IMR-90 (cell line): ENCODE data around the gene ATOH8. TPM values are rescaled to one million over a fixed set of nuclear protein-coding genes. Genes with fewer than 3 reads are reported as not detected.

Experiments used
- ATAC-seq: fragments of 200-7000 bp; cut with Tn5 transposase; 2 replicates; pipeline ENCODE4 v1.9.1; 2020; ENCODE audit warnings: low read depth, mild to moderate bottlenecking, moderate library complexity
- BruUV-seq: library from RNA; stranded (reverse); fragments of 400-500 nt; replicated peaks from 2 replicates; lab custom pipeline; 2021; lab: Mats Ljungman, UMichigan
- CTCF ChIA-PET: fragments of 300-600 bp; formaldehyde crosslinking; extraction: SDS; loops from one replicate; lab custom pipeline; 2021; ENCODE audit warnings: antibody characterized with exemption; lab: Yijun Ruan, JAX
- POLR2A ChIA-PET: fragments of 300-600 bp; sonication (Branson Sonifier 250); formaldehyde crosslinking; loops from one replicate; lab custom pipeline; 2022; ENCODE audit warnings: antibody characterized with exemption; ENCODE audit not compliant: unreplicated experiment; lab: Charles Lee
- DNase-seq: peaks from one replicate; pipeline ENCODE4 v3.0.0; 2013
- H2AFZ ChIP-seq: replicated peaks from 2 replicates; pipeline ENCODE3; 2013; ENCODE audit warnings: low read length, mild to moderate bottlenecking; ENCODE audit not compliant: poor library complexity
- H2AK5ac ChIP-seq: 2 replicates; pipeline ENCODE4 v1.6.1; 2013; ENCODE audit warnings: low read depth, low read length, inconsistent platforms
- H2AK9ac ChIP-seq: replicated peaks from 2 replicates; pipeline ENCODE3; 2013; ENCODE audit warnings: mild to moderate bottlenecking, low read depth, low read length, moderate library complexity; ENCODE audit not compliant: poor library complexity
- H2BK120ac ChIP-seq: 2 replicates; pipeline ENCODE4 v1.6.1; 2013; ENCODE audit warnings: low read depth, low read length, inconsistent platforms
- H2BK15ac ChIP-seq: 3 replicates; pipeline ENCODE4 v1.6.1; 2013; ENCODE audit warnings: low read depth, low read length, inconsistent platforms
- H2BK20ac ChIP-seq: 2 replicates; pipeline ENCODE4 v1.6.1; 2013; ENCODE audit warnings: low read depth, mild to moderate bottlenecking, inconsistent platforms, low read length, moderate library complexity
- H2BK5ac ChIP-seq: 2 replicates; pipeline ENCODE4 v1.6.1; 2013; ENCODE audit warnings: mild to moderate bottlenecking, low read depth, low read length, inconsistent platforms; ENCODE audit not compliant: poor library complexity, severe bottlenecking
- H3K14ac ChIP-seq: replicated peaks from 2 replicates; pipeline ENCODE4 v1.6.1; 2013; ENCODE audit warnings: low read depth, low read length, inconsistent platforms
- H3K18ac ChIP-seq: 2 replicates; pipeline ENCODE4 v1.6.1; 2013; ENCODE audit warnings: low read depth, low read length, control low read depth
- H3K23ac ChIP-seq: 2 replicates; pipeline ENCODE4 v1.6.1; 2013; ENCODE audit warnings: low read depth, low read length, inconsistent platforms
- H3K27ac ChIP-seq: 2 replicates; pipeline ENCODE4 v1.5.1; 2013; ENCODE audit warnings: mild to moderate bottlenecking, control low read depth, low read length; ENCODE audit not compliant: insufficient read depth
- H3K27me3 ChIP-seq: 2 replicates; pipeline ENCODE4 v1.6.1; 2013; ENCODE audit warnings: low read length; ENCODE audit not compliant: control insufficient read depth, insufficient read depth
- H3K36me3 ChIP-seq: 2 replicates; pipeline ENCODE4 v1.6.1; 2013; ENCODE audit warnings: low read length, mixed read lengths; ENCODE audit not compliant: control insufficient read depth, insufficient read depth
- H3K4ac ChIP-seq: 2 replicates; pipeline ENCODE4 v1.6.1; 2013; ENCODE audit warnings: low read depth, low read length, inconsistent platforms
- H3K4me1 ChIP-seq: 2 replicates; pipeline ENCODE4 v1.6.1; 2013; ENCODE audit warnings: low read length, mixed read lengths; ENCODE audit not compliant: control insufficient read depth, insufficient read depth
- H3K4me2 ChIP-seq: 2 replicates; pipeline ENCODE4 v1.6.1; 2013; ENCODE audit warnings: low read depth, mild to moderate bottlenecking, control low read depth, low read length, moderate library complexity
- H3K4me3 ChIP-seq: 2 replicates; pipeline ENCODE4 v1.5.1; 2013; ENCODE audit warnings: low read depth, mild to moderate bottlenecking, control low read depth, low read length, moderate library complexity; ENCODE audit not compliant: insufficient read depth
- H3K56ac ChIP-seq: 2 replicates; pipeline ENCODE4 v1.6.1; 2013; ENCODE audit warnings: low read length, inconsistent platforms; ENCODE audit not compliant: insufficient read depth; ENCODE audit errors: extremely low read depth
- H3K79me1 ChIP-seq, 2 experiments: 2 replicates each; pipeline ENCODE4 v1.6.1; 2013; ENCODE audit warnings: low read length in 2 of 2, inconsistent platforms in 1 of 2, low read depth in 1 of 2
- H3K9ac ChIP-seq: 2 replicates; pipeline ENCODE4 v1.6.1; 2013; ENCODE audit warnings: low read depth, low read length, control low read depth
- H3K9me1 ChIP-seq: 2 replicates; pipeline ENCODE4 v1.6.1; 2013; ENCODE audit warnings: low read length, inconsistent platforms; ENCODE audit not compliant: insufficient read depth
- H3K9me3 ChIP-seq: 2 replicates; pipeline ENCODE4 v1.6.1; 2013; ENCODE audit warnings: low read length; ENCODE audit not compliant: control insufficient read depth, insufficient read depth
- H4K20me1 ChIP-seq: 2 replicates; pipeline ENCODE4 v1.6.1; 2013; ENCODE audit warnings: low read length, inconsistent platforms; ENCODE audit not compliant: insufficient read depth
- H4K5ac ChIP-seq: 2 replicates; pipeline ENCODE4 v1.6.1; 2013; ENCODE audit warnings: mild to moderate bottlenecking, low read depth, low read length, control low read depth
- H4K8ac ChIP-seq, 2 experiments: 2 replicates each; pipeline ENCODE4 v1.6.1; 2013; ENCODE audit warnings: low read depth in 2 of 2, low read length in 2 of 2, control low read depth in 1 of 2, inconsistent platforms in 1 of 2
- H4K91ac ChIP-seq: 2 replicates; pipeline ENCODE4 v1.6.1; 2013; ENCODE audit warnings: low read depth, low read length, inconsistent platforms; ENCODE audit not compliant: insufficient read depth
- BHLHE40 ChIP-seq: fragments of 150-350 bp; IDR thresholded peaks from 2 replicates; pipeline ENCODE4 v1.6.1; 2016; ENCODE audit warnings: mild to moderate bottlenecking, low read depth, low read length
- CEBPB ChIP-seq: IDR thresholded peaks from 2 replicates; pipeline ENCODE4 v1.6.1; 2012; ENCODE audit warnings: low read depth, low read length, improper control_type of control experiment
- FOS ChIP-seq: fragments of 150-350 bp; IDR thresholded peaks from 2 replicates; pipeline ENCODE4 v1.6.1; 2016; ENCODE audit warnings: low read depth, low read length
- MAZ ChIP-seq: IDR thresholded peaks from 2 replicates; pipeline ENCODE4 v1.6.1; 2012; ENCODE audit warnings: low read depth, mild to moderate bottlenecking, low read length, improper control_type of control experiment, moderate library complexity, borderline replicate concordance
- RCOR1 ChIP-seq: IDR thresholded peaks from 2 replicates; pipeline ENCODE4 v1.6.1; 2012; ENCODE audit warnings: mild to moderate bottlenecking, low read length, improper control_type of control experiment; ENCODE audit not compliant: insufficient replicate concordance
- RFX5 ChIP-seq: IDR thresholded peaks from 2 replicates; pipeline ENCODE4 v1.8.0; 2012; ENCODE audit warnings: low read depth, mild to moderate bottlenecking, low read length, moderate library complexity
- SMC3 ChIP-seq: fragments of 150-350 bp; IDR thresholded peaks from 2 replicates; pipeline ENCODE4 v1.6.1; 2016; ENCODE audit warnings: low read depth, mild to moderate bottlenecking, antibody characterized with exemption, low read length, moderate library complexity
- WGBS, 2 experiments: methylation state at CpG; one replicate each; pipeline versions ENCODE4 v1.1.5 to v1.1.7; 2013; ENCODE audit warnings: missing lambda C conversion rate in 2 of 2; ENCODE audit not compliant: insufficient read length in 1 of 2; ENCODE audit errors: extremely low coverage in 2 of 2; 5-methylcytosine and 5-hydroxymethylcytosine counted together
- dilution Hi-C: fragments of 300-500 bp; cut with HindIII; formaldehyde crosslinking; loops from one replicate; pipeline ENCODE4 v1.14.3; 2018; ENCODE audit warnings: low sequenced_read_pairs; ENCODE audit not compliant: unreplicated experiment
- in situ Hi-C: fragments of 300-500 bp; cut with MboI; formaldehyde crosslinking; loops from 3 replicates; pipeline ENCODE4 v1.14.3; 2019; ENCODE audit warnings: low sequenced_read_pairs, inconsistent platforms, mixed read lengths
- intact Hi-C: fragments of 100-400 bp; cut with micrococcal nuclease; formaldehyde crosslinking; loops from 2 replicates; pipeline ENCODE4 v1.10.0; 2022
- polyA plus RNA-seq, 3 experiments: library from polyadenylated mRNA; depleted of rRNA; stranded (reverse); fragments of >200 nt; gene quantifications; 2 replicates each; pipeline ENCODE4 v1.2.3, GENCODE V29; 2012; ENCODE audit warnings: low replicate concordance in 1 of 3
- total RNA-seq: library from RNA; depleted of rRNA; stranded (reverse); fragments of >200 nt; gene quantifications from 2 replicates; pipeline ENCODE4 v1.2.3, GENCODE V29; 2012
- TF ChIP-seq, protein P1 (sequence below): conservative IDR thresholded peaks from 2 replicates; pipeline ENCODE4 v1.5.1; 2012; ENCODE audit warnings: mild to moderate bottlenecking, low read depth, low read length, improper control_type of control experiment

ATOH8 gene
- total and polyA plus RNA-seq, 2 of the 4 experiments (the other 2 are of a cell fraction) = 7.9 to 9.0 TPM

DNA sequence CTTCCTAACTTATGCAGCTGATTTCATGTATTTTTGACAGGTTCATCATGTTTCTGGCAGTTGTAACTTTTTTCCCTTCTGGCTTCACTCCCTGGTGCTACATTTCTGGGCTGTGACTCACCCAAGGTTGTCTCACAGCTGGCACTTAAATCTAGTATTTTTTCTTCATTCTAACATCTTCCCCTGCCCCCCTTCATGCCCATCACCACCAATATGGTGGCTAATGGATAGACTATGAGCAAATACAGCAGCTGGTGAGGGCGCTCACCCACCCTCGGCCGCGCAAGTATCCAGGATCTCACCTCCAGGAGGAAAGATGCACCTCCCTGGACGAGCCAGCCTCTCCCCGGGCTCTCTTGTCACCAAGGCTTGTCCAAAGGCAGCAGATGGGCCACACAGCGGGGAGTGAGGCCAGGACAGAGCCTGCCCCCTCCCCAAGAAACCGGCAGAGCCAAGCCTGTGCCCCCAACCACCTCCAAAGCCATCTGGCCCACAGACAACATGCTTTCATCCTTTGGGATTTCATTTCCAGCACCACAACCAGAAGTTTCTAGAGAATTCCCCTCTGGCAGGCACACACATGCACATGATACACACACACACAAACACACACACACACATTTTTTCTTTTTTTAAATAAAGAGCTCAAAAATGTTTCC, 39.1 kb downstream of the ATOH8 start:
- Histone ChIP-seq H2BK120ac (peak overlapping the region; percentile 81), H3K4me1 (peaks cover 42% of the 10 kb centered on the region), H2AK9ac (peak overlapping the region; percentile 5), H4K91ac (peak overlapping the region; percentile 90), H2AFZ (peak overlapping the region; percentile 3), H3K23ac (peak overlapping the region; percentile 75; the same call in 1 of the 2 replicates), H2BK15ac (0 out of 3 replicates have a peak overlapping the region, but pooled peaks have one; percentile 5), H3K36me3 (peaks cover 7% of the 10 kb centered on the region), H3K4ac (peak overlapping the region; percentile 84), H3K56ac (no peak overlapping the region), H4K8ac (peak overlapping the region in 1 of 2 experiments; percentile 60; a peak in 2 of 4 replicates), H4K20me1 (no peaks in the 10 kb centered on the region), H3K14ac (0 out of 2 replicates have a peak overlapping the region, but pooled peaks have one; percentile 26), H2AK5ac (peak overlapping the region; percentile 84), H3K9me1 (peaks cover 20% of the 10 kb centered on the region), H3K4me3 (no peak overlapping the region), H3K18ac (peak overlapping the region; percentile 28; the same call in 1 of the 2 replicates), H3K27me3 (no peaks in the 10 kb centered on the region), H4K5ac (peak overlapping the region; percentile 38; the same call in 1 of the 2 replicates), H3K27ac (peak overlapping the region; percentile 7; the same call in 1 of the 2 replicates), H2BK5ac (peak overlapping the region; percentile 48), H3K79me1 (no peaks in the 10 kb centered on the region), H3K9me3 (no peaks in the 10 kb centered on the region), H2BK20ac (peak overlapping the region; percentile 84), H3K9ac (no peak overlapping the region), H3K4me2 (no peak overlapping the region)
- ATAC-seq (peak; percentile 35), DNase-seq (peak; percentile 85)
- in situ Hi-C loops (no loop called here), intact Hi-C loops (loop anchor here (2.0 kb wide), 1 partner anchor 20 kb away; no protein-coding TSS in a partner anchor), dilution Hi-C loops (no loop called here)
- WGBS, 2 experiments = 64% methylated on average over 7 of the region's 8 CpGs; no CpG with 5 or more reads in 1 of the 2 experiments
- CTCF ChIA-PET = no interaction called here
- POLR2A ChIA-PET = no interaction called here
- no TSS peak for BruUV-seq
- TF ChIP-seq RFX5 (no peak), BHLHE40 (0 out of 2 replicates have a peak, but pooled peaks have one; percentile 11), SMC3 (no peak), FOS (peak; percentile 38; the same call in 1 of the 2 replicates), RCOR1 (no peak), MAZ (no peak), CEBPB (no peak)
- TF ChIP-seq, protein P1, sequence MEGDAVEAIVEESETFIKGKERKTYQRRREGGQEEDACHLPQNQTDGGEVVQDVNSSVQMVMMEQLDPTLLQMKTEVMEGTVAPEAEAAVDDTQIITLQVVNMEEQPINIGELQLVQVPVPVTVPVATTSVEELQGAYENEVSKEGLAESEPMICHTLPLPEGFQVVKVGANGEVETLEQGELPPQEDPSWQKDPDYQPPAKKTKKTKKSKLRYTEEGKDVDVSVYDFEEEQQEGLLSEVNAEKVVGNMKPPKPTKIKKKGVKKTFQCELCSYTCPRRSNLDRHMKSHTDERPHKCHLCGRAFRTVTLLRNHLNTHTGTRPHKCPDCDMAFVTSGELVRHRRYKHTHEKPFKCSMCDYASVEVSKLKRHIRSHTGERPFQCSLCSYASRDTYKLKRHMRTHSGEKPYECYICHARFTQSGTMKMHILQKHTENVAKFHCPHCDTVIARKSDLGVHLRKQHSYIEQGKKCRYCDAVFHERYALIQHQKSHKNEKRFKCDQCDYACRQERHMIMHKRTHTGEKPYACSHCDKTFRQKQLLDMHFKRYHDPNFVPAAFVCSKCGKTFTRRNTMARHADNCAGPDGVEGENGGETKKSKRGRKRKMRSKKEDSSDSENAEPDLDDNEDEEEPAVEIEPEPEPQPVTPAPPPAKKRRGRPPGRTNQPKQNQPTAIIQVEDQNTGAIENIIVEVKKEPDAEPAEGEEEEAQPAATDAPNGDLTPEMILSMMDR = no peak
